Neutrophil (primary cell): Measurements from ENCODE around the gene PKP4.

Experiments
- H3K27ac ChIP-seq: fragments of 200-600 bp; sonication (generic); 2 replicates; pipeline ENCODE4 v1.5.1; 2016; ENCODE audit warnings: mild to moderate bottlenecking, moderate library complexity
- H3K27me3 ChIP-seq: fragments of 200-600 bp; sonication (generic); 2 replicates; pipeline ENCODE4 v1.6.0; 2016; ENCODE audit warnings: mild to moderate bottlenecking
- H3K36me3 ChIP-seq: fragments of 200-600 bp; sonication (generic); 2 replicates; pipeline ENCODE4 v1.5.1; 2017
- H3K4me1 ChIP-seq, 2 experiments: fragments of 200-600 bp in 1 of 2; sonication (generic) in 1 of 2; 1 replicate in 1 of 2; 2 replicates in 1 of 2; pipeline versions ENCODE4 v1.5.1 to v1.6.1; 2013 to 2016; ENCODE audit warnings: low read depth in 1 of 2, low read length in 1 of 2, mild to moderate bottlenecking in 1 of 2, moderate library complexity in 1 of 2; ENCODE audit not compliant: control insufficient read depth in 1 of 2, insufficient read depth in 1 of 2
- H3K4me3 ChIP-seq, 2 experiments: fragments of 200-600 bp in 1 of 2; sonication (generic) in 1 of 2; 1 replicate in 1 of 2; 2 replicates in 1 of 2; pipeline ENCODE4 v1.5.1; 2013 to 2016; ENCODE audit warnings: low read depth in 1 of 2, low read length in 1 of 2, mild to moderate bottlenecking in 1 of 2, moderate library complexity in 1 of 2
- H3K9me3 ChIP-seq: fragments of 200-600 bp; sonication (generic); 2 replicates; pipeline ENCODE4 v1.5.1; 2016
- TF ChIP-seq, protein P1 (sequence below): fragments of 200-600 bp; sonication (generic); IDR thresholded peaks from 2 replicates; pipeline ENCODE4 v1.5.1; 2016; ENCODE audit warnings: antibody characterized with exemption

Gene PKP4

DNA sequence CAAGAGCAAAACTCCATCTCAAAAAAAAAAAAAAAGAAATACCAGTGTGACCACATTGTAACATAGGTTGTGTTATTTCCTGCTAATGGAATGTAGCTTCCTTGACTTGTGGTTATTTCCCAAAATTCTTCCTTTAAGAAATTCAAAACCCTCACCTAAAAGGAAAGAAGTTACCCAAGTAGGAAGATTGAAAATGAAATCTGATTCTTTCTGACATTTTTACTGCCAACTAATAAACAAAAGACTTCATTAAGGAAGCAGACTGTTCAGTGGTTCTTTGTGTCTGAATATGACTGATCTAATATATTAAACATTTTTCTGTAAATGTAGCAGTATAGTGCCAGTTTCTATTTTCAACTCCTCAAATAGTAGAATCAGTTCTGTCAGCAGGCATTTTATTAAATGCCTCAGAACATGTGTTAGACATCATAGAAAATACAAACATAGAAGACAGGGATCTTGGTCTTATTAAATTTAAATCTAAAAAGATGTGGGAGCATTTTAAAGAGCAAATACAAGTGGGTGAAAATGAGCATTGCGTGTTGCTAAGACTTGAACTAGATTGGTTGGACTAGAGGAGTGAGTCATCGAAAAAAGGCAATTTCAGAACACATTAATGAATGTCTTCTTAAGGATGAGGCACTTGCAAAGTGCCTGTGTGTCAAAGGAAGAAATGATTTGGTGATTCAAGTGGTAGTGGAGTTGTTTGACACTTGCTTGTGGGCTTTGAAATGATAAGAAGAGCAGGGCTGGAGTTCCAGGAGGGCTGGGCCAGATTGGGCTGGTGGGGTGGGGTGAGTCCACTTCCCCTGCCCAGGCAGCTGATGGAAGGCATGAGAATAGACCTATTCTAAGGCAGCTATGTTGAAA, 53.4 kb downstream of the PKP4 start:
- peaks cover 30 to 38% of the 10 kb centered on the region in 2 experiments for H3K4me1 ChIP-seq
- H3K36me3 ChIP-seq: no peaks in the 10 kb centered on the region
- TF ChIP-seq, protein P1, sequence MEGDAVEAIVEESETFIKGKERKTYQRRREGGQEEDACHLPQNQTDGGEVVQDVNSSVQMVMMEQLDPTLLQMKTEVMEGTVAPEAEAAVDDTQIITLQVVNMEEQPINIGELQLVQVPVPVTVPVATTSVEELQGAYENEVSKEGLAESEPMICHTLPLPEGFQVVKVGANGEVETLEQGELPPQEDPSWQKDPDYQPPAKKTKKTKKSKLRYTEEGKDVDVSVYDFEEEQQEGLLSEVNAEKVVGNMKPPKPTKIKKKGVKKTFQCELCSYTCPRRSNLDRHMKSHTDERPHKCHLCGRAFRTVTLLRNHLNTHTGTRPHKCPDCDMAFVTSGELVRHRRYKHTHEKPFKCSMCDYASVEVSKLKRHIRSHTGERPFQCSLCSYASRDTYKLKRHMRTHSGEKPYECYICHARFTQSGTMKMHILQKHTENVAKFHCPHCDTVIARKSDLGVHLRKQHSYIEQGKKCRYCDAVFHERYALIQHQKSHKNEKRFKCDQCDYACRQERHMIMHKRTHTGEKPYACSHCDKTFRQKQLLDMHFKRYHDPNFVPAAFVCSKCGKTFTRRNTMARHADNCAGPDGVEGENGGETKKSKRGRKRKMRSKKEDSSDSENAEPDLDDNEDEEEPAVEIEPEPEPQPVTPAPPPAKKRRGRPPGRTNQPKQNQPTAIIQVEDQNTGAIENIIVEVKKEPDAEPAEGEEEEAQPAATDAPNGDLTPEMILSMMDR: no peak
- no peaks in the 10 kb centered on the region for H3K27me3 ChIP-seq
- H3K9me3 ChIP-seq: no peaks in the 10 kb centered on the region
- peak overlapping the region; percentile 72 for H3K27ac ChIP-seq
- no peak overlapping the region for H3K4me3 ChIP-seq

DNA sequence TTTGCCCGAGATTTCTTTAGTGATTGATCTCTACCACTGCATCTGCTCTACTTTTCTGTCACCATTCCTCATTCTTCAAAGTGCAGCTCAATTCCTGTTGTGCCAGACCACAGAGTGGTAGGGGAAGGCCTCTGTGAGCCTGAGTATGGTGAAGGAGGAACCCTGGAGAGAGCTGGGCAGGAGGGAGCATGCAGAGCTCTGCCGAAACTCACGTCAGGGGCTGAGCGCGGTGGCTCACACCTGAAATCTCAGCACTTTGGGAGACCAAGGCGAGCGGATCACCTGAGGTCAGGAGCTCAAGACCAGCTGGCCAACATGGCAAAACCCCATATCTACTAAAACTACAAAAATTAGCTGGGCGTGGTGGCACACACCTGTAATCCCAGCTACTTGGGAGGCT, 54.1 kb downstream of the PKP4 start:
- Histone ChIP-seq H3K4me1 (peaks cover 31 to 39% of the 10 kb centered on the region in 2 experiments), H3K27me3 (no peaks in the 10 kb centered on the region), H3K9me3 (no peaks in the 10 kb centered on the region), H3K36me3 (no peaks in the 10 kb centered on the region), H3K4me3 (no peak overlapping the region), H3K27ac (peak overlapping the region; percentile 72)
- TF ChIP-seq, protein P1: no peak

DNA sequence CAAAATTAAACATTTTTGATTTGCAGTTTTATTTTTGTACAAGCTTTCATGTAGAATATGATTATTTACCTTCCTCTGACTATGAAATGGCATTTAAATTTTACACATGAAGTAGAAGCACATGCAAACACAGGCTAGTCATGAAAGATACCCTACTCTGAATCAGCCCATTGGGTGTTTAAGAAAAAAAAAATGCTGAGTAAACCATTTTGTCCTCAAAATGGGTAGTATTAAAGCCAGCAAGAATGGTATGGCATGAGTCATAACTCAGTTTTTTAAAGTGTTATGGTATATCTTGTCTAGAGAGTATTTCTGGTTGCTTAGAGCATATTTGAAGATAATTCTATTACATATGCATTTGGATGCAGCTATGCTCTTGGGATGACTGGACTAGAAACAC, 55.0 kb downstream of the PKP4 start:
- Histone ChIP-seq H3K36me3 (no peaks in the 10 kb centered on the region), H3K9me3 (no peaks in the 10 kb centered on the region), H3K4me3 (no peak overlapping the region), H3K27ac (no peak overlapping the region), H3K27me3 (no peaks in the 10 kb centered on the region), H3K4me1 (peaks cover 31 to 39% of the 10 kb centered on the region in 2 experiments)
- TF ChIP-seq, protein P1: no peak

DNA sequence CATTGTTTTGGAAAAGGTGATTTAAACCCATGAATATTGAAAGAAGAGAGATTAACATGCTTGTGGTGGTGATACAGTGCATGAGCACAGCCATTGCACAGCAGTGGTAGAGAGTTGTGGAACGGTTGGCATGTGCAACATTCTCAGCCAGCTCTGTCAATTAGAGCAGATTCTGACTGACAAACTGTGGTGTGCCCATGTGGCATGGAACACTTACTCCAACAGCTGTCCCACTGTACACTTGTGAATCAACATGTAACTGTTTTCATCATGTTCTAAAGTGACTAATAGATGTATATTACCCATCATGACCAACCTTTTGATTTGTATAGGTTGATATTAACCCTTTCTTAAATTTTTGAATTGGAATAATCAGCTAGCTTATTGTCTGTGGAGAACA, 55.6 kb downstream of the PKP4 start:
- Histone ChIP-seq H3K4me1 (peaks cover 32 to 43% of the 10 kb centered on the region in 2 experiments), H3K36me3 (no peaks in the 10 kb centered on the region), H3K27ac (no peak overlapping the region), H3K27me3 (no peaks in the 10 kb centered on the region), H3K4me3 (no peak overlapping the region), H3K9me3 (no peaks in the 10 kb centered on the region)
- TF ChIP-seq, protein P1: no peak

DNA sequence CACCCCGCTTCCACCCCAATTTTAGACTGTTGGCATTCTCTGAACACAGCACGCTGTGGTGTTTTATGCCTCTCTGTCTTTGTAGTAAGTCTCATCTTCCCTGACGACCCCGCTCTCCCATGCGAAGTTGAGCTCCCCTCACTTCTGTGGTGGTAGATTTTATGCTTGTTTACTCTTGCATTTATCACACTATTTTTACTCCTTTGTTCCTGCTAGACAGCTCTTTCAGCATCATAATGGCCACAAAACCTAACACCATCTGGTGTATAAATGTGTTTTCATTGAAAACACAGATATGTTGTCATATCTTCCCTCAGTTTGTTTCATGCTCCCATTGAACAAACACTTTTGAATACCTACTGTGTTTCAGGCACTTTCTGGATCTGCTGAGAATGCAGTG, 57.1 kb downstream of the PKP4 start:
- Histone ChIP-seq H3K27ac (no peak overlapping the region), H3K27me3 (no peaks in the 10 kb centered on the region), H3K36me3 (no peaks in the 10 kb centered on the region), H3K4me1 (peaks cover 40 to 51% of the 10 kb centered on the region in 2 experiments), H3K4me3 (no peak overlapping the region), H3K9me3 (no peaks in the 10 kb centered on the region)
- TF ChIP-seq, protein P1: no peak
